DND-41 (cell line): Measurements from ENCODE around the gene TMEM181.

Experiments
- EZH2 ChIP-seq: IDR thresholded peaks from 3 replicates; pipeline ENCODE4 v1.6.1; 2012; ENCODE audit warnings: borderline replicate concordance, low read depth, mild to moderate bottlenecking, moderate library complexity, low read length, inconsistent platforms; ENCODE audit not compliant: severe bottlenecking
- TF ChIP-seq, protein P1 (sequence below): IDR thresholded peaks from 2 replicates; pipeline ENCODE4 v1.5.1; 2012; ENCODE audit warnings: borderline replicate concordance, low read length, moderate library complexity, mild to moderate bottlenecking; ENCODE audit not compliant: poor library complexity, severe bottlenecking; ENCODE audit errors: extremely low read depth

DNA sequence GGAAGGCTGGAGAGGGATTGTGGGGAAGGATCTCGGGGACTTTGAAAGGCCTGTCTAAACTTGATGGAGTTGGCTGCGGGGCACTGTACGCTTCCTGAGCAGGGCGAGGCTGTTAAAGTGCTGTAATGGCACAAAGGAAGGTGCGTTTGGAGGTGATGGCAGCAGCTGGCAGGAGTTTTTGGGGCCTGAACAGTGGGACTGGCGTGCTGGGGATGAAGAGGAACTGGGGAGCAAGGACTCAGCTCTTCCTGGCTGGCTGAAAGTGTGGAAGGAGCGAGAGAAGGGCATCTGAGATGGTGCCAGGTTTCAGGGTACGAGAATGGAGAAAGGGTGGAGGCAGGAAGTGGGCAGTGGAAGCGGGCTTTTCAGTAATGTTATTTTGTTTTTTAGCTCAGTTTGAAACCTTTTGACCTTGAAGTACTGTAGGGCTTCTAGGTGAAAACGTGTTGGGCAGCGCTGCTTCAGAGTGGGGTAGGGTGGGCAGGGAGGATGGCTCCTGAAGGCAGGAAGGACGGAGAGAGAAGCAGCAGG, 8.0 kb downstream of the TMEM181 start:
- TF ChIP-seq EZH2: no peak
- TF ChIP-seq, protein P1, sequence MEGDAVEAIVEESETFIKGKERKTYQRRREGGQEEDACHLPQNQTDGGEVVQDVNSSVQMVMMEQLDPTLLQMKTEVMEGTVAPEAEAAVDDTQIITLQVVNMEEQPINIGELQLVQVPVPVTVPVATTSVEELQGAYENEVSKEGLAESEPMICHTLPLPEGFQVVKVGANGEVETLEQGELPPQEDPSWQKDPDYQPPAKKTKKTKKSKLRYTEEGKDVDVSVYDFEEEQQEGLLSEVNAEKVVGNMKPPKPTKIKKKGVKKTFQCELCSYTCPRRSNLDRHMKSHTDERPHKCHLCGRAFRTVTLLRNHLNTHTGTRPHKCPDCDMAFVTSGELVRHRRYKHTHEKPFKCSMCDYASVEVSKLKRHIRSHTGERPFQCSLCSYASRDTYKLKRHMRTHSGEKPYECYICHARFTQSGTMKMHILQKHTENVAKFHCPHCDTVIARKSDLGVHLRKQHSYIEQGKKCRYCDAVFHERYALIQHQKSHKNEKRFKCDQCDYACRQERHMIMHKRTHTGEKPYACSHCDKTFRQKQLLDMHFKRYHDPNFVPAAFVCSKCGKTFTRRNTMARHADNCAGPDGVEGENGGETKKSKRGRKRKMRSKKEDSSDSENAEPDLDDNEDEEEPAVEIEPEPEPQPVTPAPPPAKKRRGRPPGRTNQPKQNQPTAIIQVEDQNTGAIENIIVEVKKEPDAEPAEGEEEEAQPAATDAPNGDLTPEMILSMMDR: no peak
